ENCODE measurements around the gene ASB5.
"Not testable (repeated sequence)": the region's sequence is repeated elsewhere in the genome, so short reads cannot be mapped to it uniquely, and the experiment has no call there.

The ASB5 gene

GRCh38 chr4:176226736-176227135, 42.3 kb downstream of the ASB5 start:
- H3K36me3 ChIP-seq (ENCODE audit: insufficient read depth, low read length): no peaks in the 10 kb centered on the region
- no peaks in the 10 kb centered on the region for H3K79me2 ChIP-seq (ENCODE audit: control insufficient read depth, insufficient read depth, low read length, unreplicated experiment)
- H3K27ac ChIP-seq (ENCODE audit: low read depth, low read length): no peak overlapping the region
- no peak overlapping the region for H2AFZ ChIP-seq (ENCODE audit: low read length, unreplicated experiment)
- no peaks in the 10 kb centered on the region for H3K4me1 ChIP-seq (ENCODE audit: control insufficient read depth, insufficient read depth, low read length, unreplicated experiment)
- H3K27me3 ChIP-seq (ENCODE audit: insufficient read depth, low read length): no peaks in the 10 kb centered on the region
- H3K4me3 ChIP-seq (ENCODE audit: low read depth, low read length): no peak overlapping the region

GRCh38 chr4:176223561-176223960, 45.5 kb downstream of the ASB5 start:
- Histone ChIP-seq H3K4me1 (ENCODE audit: control insufficient read depth, insufficient read depth, low read length, unreplicated experiment) (no peaks in the 10 kb centered on the region), H3K36me3 (ENCODE audit: insufficient read depth, low read length) (no peaks in the 10 kb centered on the region), H3K27me3 (ENCODE audit: insufficient read depth, low read length) (no peaks in the 10 kb centered on the region), H3K4me3 (ENCODE audit: low read depth, low read length) (no peak overlapping the region), H3K79me2 (ENCODE audit: control insufficient read depth, insufficient read depth, low read length, unreplicated experiment) (no peaks in the 10 kb centered on the region), H3K27ac (ENCODE audit: low read depth, low read length) (no peak overlapping the region), H2AFZ (ENCODE audit: low read length, unreplicated experiment) (no peak overlapping the region)

- no peak overlapping the region for H2AFZ ChIP-seq (ENCODE audit: low read length, unreplicated experiment)
- no peaks in the 10 kb centered on the region for H3K4me1 ChIP-seq (ENCODE audit: control insufficient read depth, insufficient read depth, low read length, unreplicated experiment)
- no peaks in the 10 kb centered on the region for H3K79me2 ChIP-seq (ENCODE audit: control insufficient read depth, insufficient read depth, low read length, unreplicated experiment)
- H3K27me3 ChIP-seq (ENCODE audit: insufficient read depth, low read length): no peaks in the 10 kb centered on the region
- H3K4me3 ChIP-seq (ENCODE audit: low read depth, low read length): no peak overlapping the region
- H3K36me3 ChIP-seq (ENCODE audit: insufficient read depth, low read length): no peaks in the 10 kb centered on the region
- no peak overlapping the region for H3K27ac ChIP-seq (ENCODE audit: low read depth, low read length)
Measured at GRCh38 chr4:176222149-176222548, 46.9 kb downstream of the ASB5 start.

- no peak overlapping the region for H2AFZ ChIP-seq (ENCODE audit: low read length, unreplicated experiment)
Measured at GRCh38 chr4:176217510-176217909, 51.5 kb downstream of the ASB5 start.

GRCh38 chr4:176212351-176212750, 56.7 kb downstream of the ASB5 start:
- not testable (repeated sequence) for H3K4me3 ChIP-seq (ENCODE audit: low read depth, low read length); H3K27me3 ChIP-seq (ENCODE audit: insufficient read depth, low read length); H2AFZ ChIP-seq (ENCODE audit: low read length, unreplicated experiment); H3K36me3 ChIP-seq (ENCODE audit: insufficient read depth, low read length); H3K27ac ChIP-seq (ENCODE audit: low read depth, low read length); H3K4me1 ChIP-seq (ENCODE audit: control insufficient read depth, insufficient read depth, low read length, unreplicated experiment); H3K79me2 ChIP-seq (ENCODE audit: control insufficient read depth, insufficient read depth, low read length, unreplicated experiment)

More at GRCh38 chr4:176217510-176217909, 51.5 kb downstream of the ASB5 start:
- Histone ChIP-seq H3K36me3 (ENCODE audit: insufficient read depth, low read length) (no peaks in the 10 kb centered on the region), H3K27me3 (ENCODE audit: insufficient read depth, low read length) (no peaks in the 10 kb centered on the region), H3K79me2 (ENCODE audit: control insufficient read depth, insufficient read depth, low read length, unreplicated experiment) (no peaks in the 10 kb centered on the region), H3K4me1 (ENCODE audit: control insufficient read depth, insufficient read depth, low read length, unreplicated experiment) (no peaks in the 10 kb centered on the region), H3K4me3 (ENCODE audit: low read depth, low read length) (no peak overlapping the region), H3K27ac (ENCODE audit: low read depth, low read length) (no peak overlapping the region)

GRCh38 chr4:176210579-176211296, 58.3 kb downstream of the ASB5 start:
- H3K27ac ChIP-seq (ENCODE audit: low read depth, low read length): no peak overlapping the region
- no peaks in the 10 kb centered on the region for H3K36me3 ChIP-seq (ENCODE audit: insufficient read depth, low read length)
- H3K27me3 ChIP-seq (ENCODE audit: insufficient read depth, low read length): peaks cover 14% of the 10 kb centered on the region
- no peak overlapping the region for H3K4me3 ChIP-seq (ENCODE audit: low read depth, low read length)
- no peaks in the 10 kb centered on the region for H3K4me1 ChIP-seq (ENCODE audit: control insufficient read depth, insufficient read depth, low read length, unreplicated experiment)
- H2AFZ ChIP-seq (ENCODE audit: low read length, unreplicated experiment): no peak overlapping the region
- H3K79me2 ChIP-seq (ENCODE audit: control insufficient read depth, insufficient read depth, low read length, unreplicated experiment): no peaks in the 10 kb centered on the region

GRCh38 chr4:176210101-176210500, 58.9 kb downstream of the ASB5 start:
- no peak overlapping the region for H3K4me3 ChIP-seq (ENCODE audit: low read depth, low read length)
- H3K27me3 ChIP-seq (ENCODE audit: insufficient read depth, low read length): peaks cover 17% of the 10 kb centered on the region
- H3K4me1 ChIP-seq (ENCODE audit: control insufficient read depth, insufficient read depth, low read length, unreplicated experiment): no peaks in the 10 kb centered on the region
- H3K79me2 ChIP-seq (ENCODE audit: control insufficient read depth, insufficient read depth, low read length, unreplicated experiment): no peaks in the 10 kb centered on the region
- no peaks in the 10 kb centered on the region for H3K36me3 ChIP-seq (ENCODE audit: insufficient read depth, low read length)
- no peak overlapping the region for H3K27ac ChIP-seq (ENCODE audit: low read depth, low read length)
- no peak overlapping the region for H2AFZ ChIP-seq (ENCODE audit: low read length, unreplicated experiment)

GRCh38 chr4:176209535-176209934, 59.5 kb downstream of the ASB5 start:
- no peaks in the 10 kb centered on the region for H3K36me3 ChIP-seq (ENCODE audit: insufficient read depth, low read length)

GRCh38 chr4:176207839-176208238, 61.2 kb downstream of the ASB5 start:
- H3K4me1 ChIP-seq (ENCODE audit: control insufficient read depth, insufficient read depth, low read length, unreplicated experiment): no peaks in the 10 kb centered on the region
- no peaks in the 10 kb centered on the region for H3K36me3 ChIP-seq (ENCODE audit: insufficient read depth, low read length)
- no peak overlapping the region for H3K27ac ChIP-seq (ENCODE audit: low read depth, low read length)
- no peak overlapping the region for H2AFZ ChIP-seq (ENCODE audit: low read length, unreplicated experiment)
- H3K4me3 ChIP-seq (ENCODE audit: low read depth, low read length): no peak overlapping the region
- peaks cover 17% of the 10 kb centered on the region for H3K27me3 ChIP-seq (ENCODE audit: insufficient read depth, low read length)
- no peaks in the 10 kb centered on the region for H3K79me2 ChIP-seq (ENCODE audit: control insufficient read depth, insufficient read depth, low read length, unreplicated experiment)

More at GRCh38 chr4:176209535-176209934, 59.5 kb downstream of the ASB5 start:
- no peaks in the 10 kb centered on the region for H3K79me2 ChIP-seq (ENCODE audit: control insufficient read depth, insufficient read depth, low read length, unreplicated experiment)
- H3K4me1 ChIP-seq (ENCODE audit: control insufficient read depth, insufficient read depth, low read length, unreplicated experiment): no peaks in the 10 kb centered on the region
- peaks cover 17% of the 10 kb centered on the region for H3K27me3 ChIP-seq (ENCODE audit: insufficient read depth, low read length)
- no peak overlapping the region for H2AFZ ChIP-seq (ENCODE audit: low read length, unreplicated experiment)
- no peak overlapping the region for H3K4me3 ChIP-seq (ENCODE audit: low read depth, low read length)
- no peak overlapping the region for H3K27ac ChIP-seq (ENCODE audit: low read depth, low read length)

GRCh38 chr4:176205299-176205698, 63.7 kb downstream of the ASB5 start:
- H3K27me3 ChIP-seq (ENCODE audit: insufficient read depth, low read length): peaks cover 17% of the 10 kb centered on the region
- H3K4me1 ChIP-seq (ENCODE audit: control insufficient read depth, insufficient read depth, low read length, unreplicated experiment): no peaks in the 10 kb centered on the region
- H3K27ac ChIP-seq (ENCODE audit: low read depth, low read length): no peak overlapping the region
- no peaks in the 10 kb centered on the region for H3K79me2 ChIP-seq (ENCODE audit: control insufficient read depth, insufficient read depth, low read length, unreplicated experiment)
- no peaks in the 10 kb centered on the region for H3K36me3 ChIP-seq (ENCODE audit: insufficient read depth, low read length)
- no peak overlapping the region for H3K4me3 ChIP-seq (ENCODE audit: low read depth, low read length)
- H2AFZ ChIP-seq (ENCODE audit: low read length, unreplicated experiment): no peak overlapping the region

- Histone ChIP-seq H3K79me2 (ENCODE audit: control insufficient read depth, insufficient read depth, low read length, unreplicated experiment) (no peaks in the 10 kb centered on the region), H3K27me3 (ENCODE audit: insufficient read depth, low read length) (no peaks in the 10 kb centered on the region), H3K4me1 (ENCODE audit: control insufficient read depth, insufficient read depth, low read length, unreplicated experiment) (peaks cover 14% of the 10 kb centered on the region), H2AFZ (ENCODE audit: low read length, unreplicated experiment) (no peak overlapping the region), H3K27ac (ENCODE audit: low read depth, low read length) (no peak overlapping the region), H3K36me3 (ENCODE audit: insufficient read depth, low read length) (no peaks in the 10 kb centered on the region), H3K4me3 (ENCODE audit: low read depth, low read length) (no peak overlapping the region)
Measured at GRCh38 chr4:176198316-176198903, 70.6 kb downstream of the ASB5 start.

All from ACC112 (cell line).